Lower leg skin (tissue), 4 donors: Measurements from ENCODE around the gene UBAP1L. TPM values are rescaled to one million over a fixed set of nuclear protein-coding genes. Genes with fewer than 3 reads are reported as not detected.

Experiments
- DNase-seq, 2 donors: peaks; one replicate each; pipeline ENCODE4 v3.0.0-alpha.2; 2019; ENCODE audit warnings: low spot score in 2 of 2
- H3K4me3 ChIP-seq: fragments of 200-600 bp; sonication (generic); 2 replicates; pipeline ENCODE4 v1.5.1; 2017; ENCODE audit warnings: mild to moderate bottlenecking, low read depth; ENCODE audit not compliant: poor library complexity, severe bottlenecking
- CTCF ChIP-seq, 3 donors: fragments of 450-650 bp; IDR thresholded peaks; one replicate each; pipeline ENCODE4 v1.5.1; 2016; ENCODE audit warnings: antibody characterized with exemption in 3 of 3, mild to moderate bottlenecking in 3 of 3, moderate library complexity in 2 of 3
- POLR2A ChIP-seq, 2 donors: fragments of 450-650 bp; IDR thresholded peaks; one replicate each; pipeline ENCODE4 v1.6.1; 2016 to 2017; ENCODE audit warnings: antibody characterized with exemption in 2 of 2, mild to moderate bottlenecking in 1 of 2, moderate library complexity in 1 of 2
- WGBS, 2 donors: methylation state at CpG; one replicate each; pipeline ENCODE4 v1.1.5; 2018; 5-methylcytosine and 5-hydroxymethylcytosine counted together
- intact Hi-C: fragments of 100-400 bp; cut with DNase I; formaldehyde crosslinking; loops from one replicate; pipeline ENCODE4 v1.15.0; 2023; ENCODE audit warnings: low total_unique reads
- total RNA-seq, 4 donors: library from RNA; depleted of rRNA; stranded (reverse); fragments of >200 nt; gene quantifications; one replicate each; pipeline ENCODE4 v1.1.0, GENCODE V29; 2016

UBAP1L gene
- total RNA-seq, 4 donors from 2014 or later: 1.7 to 3.3 (median 3.0) TPM

- WGBS, 2 donors: 42 to 51% methylated on average over 3 of the region's 3 CpGs
- no peak overlapping the region for H3K4me3 ChIP-seq
- intact Hi-C loops: no loop called here
- no peak for DNase-seq
- TF ChIP-seq POLR2A (IDR thresholded peaks at IDR 0.05): no peak
- no peak for TF ChIP-seq CTCF (IDR thresholded peaks at IDR 0.05)
Observed at GRCh38 chr15:65087411-65087810, 27.6 kb downstream of the UBAP1L start.

DNA sequence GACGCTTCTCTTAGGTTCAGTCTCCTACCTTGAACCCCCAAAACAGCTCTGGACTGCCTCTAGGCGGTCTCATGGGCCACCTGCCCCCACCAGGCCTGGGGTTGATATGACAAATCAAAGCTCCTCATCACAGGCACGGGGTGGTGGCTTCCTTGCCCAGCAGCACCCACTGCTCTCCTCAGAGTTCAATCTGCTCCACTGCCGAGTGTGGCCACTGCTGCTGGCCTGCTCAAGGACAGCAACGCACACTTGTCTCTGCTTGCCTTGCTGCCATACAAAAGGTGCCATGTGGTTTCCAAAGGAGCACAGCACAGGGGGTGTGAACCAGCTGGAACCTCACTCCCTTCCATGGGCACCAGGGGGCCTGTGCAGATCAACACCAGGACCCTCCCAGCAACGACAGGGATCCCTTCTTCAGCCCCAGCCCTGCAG is 28.3 kb downstream of the UBAP1L start:
- 57 to 66% methylated on average over 4 to 6 of the region's 6 CpGs for WGBS, 2 donors
- DNase-seq: no peak
- TF ChIP-seq POLR2A (IDR thresholded peaks at IDR 0.05) (no peak), CTCF (IDR thresholded peaks at IDR 0.05) (no peak)
- intact Hi-C loops: no loop called here
- H3K4me3 ChIP-seq: no peak overlapping the region

GRCh38 chr15:65085990-65086679 is 28.9 kb downstream of the UBAP1L start:
- 71 to 79% methylated on average over 6 of the region's 6 CpGs for WGBS, 2 donors
- H3K4me3 ChIP-seq: no peak overlapping the region
- DNase-seq: no peak
- intact Hi-C loops: no loop called here
- TF ChIP-seq CTCF (IDR thresholded peaks at IDR 0.05): no peak
- TF ChIP-seq POLR2A (IDR thresholded peaks at IDR 0.05): no peak

DNA sequence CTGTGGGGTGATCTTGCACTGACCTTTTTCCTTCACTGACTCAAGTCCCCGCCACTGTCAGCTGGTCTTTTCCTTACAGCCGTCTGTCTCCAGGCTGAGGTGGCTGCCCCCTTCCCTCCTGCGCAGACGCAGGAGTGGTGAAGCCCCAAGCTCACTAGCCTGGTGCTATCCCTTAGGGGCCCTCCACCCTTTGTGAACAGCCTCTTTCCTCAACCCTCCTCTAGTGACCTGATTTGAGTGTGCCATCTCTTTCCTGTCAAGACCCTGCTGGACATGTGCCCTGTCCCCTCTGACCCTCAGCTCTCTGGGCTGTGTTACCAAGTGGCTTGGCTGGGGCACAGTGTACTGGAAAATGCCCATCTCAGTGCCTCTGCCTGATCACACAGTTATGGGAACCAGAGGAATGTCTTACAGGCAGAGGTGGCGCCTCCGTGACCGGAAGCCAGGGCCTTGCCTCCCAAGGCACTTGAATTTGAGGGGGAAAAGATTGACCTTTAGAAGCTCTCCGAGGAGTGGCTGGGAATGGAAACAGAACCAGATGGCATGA is 29.7 kb downstream of the UBAP1L start:
- H3K4me3 ChIP-seq: no peak overlapping the region
- WGBS, 2 donors: 66 to 84% methylated on average over 8 of the region's 8 CpGs
- DNase-seq: no peak
- no peak for TF ChIP-seq CTCF (IDR thresholded peaks at IDR 0.05)
- no peak for TF ChIP-seq POLR2A (IDR thresholded peaks at IDR 0.05)
- intact Hi-C loops: no loop called here

DNA sequence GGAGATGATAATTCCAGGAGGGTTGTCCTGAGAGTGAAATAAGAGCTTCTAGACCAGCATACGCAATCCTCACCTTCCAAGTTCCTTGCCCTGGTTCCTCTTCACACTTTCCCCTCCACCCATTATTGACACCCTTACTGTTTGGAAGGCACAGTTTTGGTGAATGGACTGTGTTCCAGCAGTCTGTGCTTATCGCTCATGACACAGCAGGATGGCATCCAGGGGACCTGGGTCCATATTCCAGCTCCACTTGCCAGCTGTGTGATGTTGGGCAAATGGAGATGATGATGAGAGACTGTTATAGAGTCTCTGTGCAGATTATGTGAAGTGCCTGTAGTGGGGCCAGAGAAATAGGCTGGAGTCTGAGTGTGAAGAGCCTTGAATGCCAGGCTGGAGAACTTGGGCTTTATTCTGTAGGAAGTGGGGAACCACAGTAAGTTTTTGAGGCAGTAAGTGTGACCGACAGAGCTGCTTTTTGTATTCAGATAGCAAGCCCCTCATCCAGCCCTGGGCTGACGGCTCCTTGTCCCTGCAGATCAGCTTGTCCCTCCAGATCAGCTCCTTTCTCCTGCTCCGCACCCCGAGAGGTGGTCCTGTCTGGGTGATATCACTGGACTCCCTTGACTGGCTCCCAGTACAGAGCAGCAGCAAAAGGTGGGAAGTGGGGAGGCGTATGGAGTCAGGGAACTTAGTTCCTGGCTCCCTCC is 30.3 kb downstream of the UBAP1L start:
- peak in 1 of 2 donors; percentile 76 for DNase-seq
- WGBS, 2 donors: 84 to 87% methylated on average over 7 of the region's 7 CpGs
- H3K4me3 ChIP-seq: no peak overlapping the region
- intact Hi-C loops: no loop called here
- TF ChIP-seq POLR2A (IDR thresholded peaks at IDR 0.05): no peak
- TF ChIP-seq CTCF (IDR thresholded peaks at IDR 0.05): no peak
